HepG2 (cell line): ENCODE data around the gene STAT6. TPM values are rescaled to one million over a fixed set of nuclear protein-coding genes. Genes with fewer than 3 reads are reported as not detected.

Source experiments
- ATF7 ChIP-seq, 2 experiments: fragments of 450-650 bp in 1 of 2; sonication (generic) in 1 of 2; formaldehyde crosslinking in 1 of 2; IDR thresholded peaks; 2 replicates each; pipeline versions ENCODE4 v1.4.0 to v1.6.1; 2016 to 2020; ENCODE audit warnings: antibody characterized with exemption in 1 of 2, mild to moderate bottlenecking in 1 of 2, missing genetic modification reagents in 1 of 2
- ELF3 ChIP-seq: IDR thresholded peaks from 2 replicates; pipeline ENCODE4 v1.6.1; 2016; ENCODE audit warnings: missing genetic modification reagents, missing compliant biosample characterization
- HMG20A ChIP-seq: IDR thresholded peaks from 2 replicates; pipeline ENCODE4 v1.6.1; 2016; ENCODE audit warnings: borderline replicate concordance
- IRF2 ChIP-seq: IDR thresholded peaks from 2 replicates; pipeline ENCODE4 v1.6.1; 2018; ENCODE audit warnings: missing genetic modification reagents, missing compliant biosample characterization
- RXRB ChIP-seq: IDR thresholded peaks from 2 replicates; pipeline ENCODE4 v1.6.1; 2016; ENCODE audit warnings: borderline replicate concordance, missing genetic modification reagents, missing compliant biosample characterization
- SALL1 ChIP-seq: sonication (generic); formaldehyde crosslinking; IDR thresholded peaks from 2 replicates; pipeline ENCODE4 v1.8.0; 2022; ENCODE audit warnings: mild to moderate bottlenecking, missing genetic modification reagents
- SOX5 ChIP-seq: IDR thresholded peaks from 2 replicates; pipeline ENCODE4 v1.6.1; 2016; ENCODE audit warnings: borderline replicate concordance
- SOX6 ChIP-seq, 2 experiments: fragments of 450-650 bp in 1 of 2; sonication (generic) in 1 of 2; formaldehyde crosslinking in 1 of 2; IDR thresholded peaks; 2 replicates each; pipeline versions ENCODE4 v1.4.0 to v1.6.1; 2017 to 2020; ENCODE audit warnings: antibody characterized with exemption in 1 of 2, mild to moderate bottlenecking in 1 of 2, missing genetic modification reagents in 1 of 2
- ZKSCAN5 ChIP-seq: sonication (generic); formaldehyde crosslinking; IDR thresholded peaks from 2 replicates; pipeline ENCODE4 v1.5.1; 2020; ENCODE audit warnings: mild to moderate bottlenecking, missing genetic modification reagents
- ZNF414 ChIP-seq: sonication (generic); formaldehyde crosslinking; IDR thresholded peaks from 2 replicates; pipeline ENCODE4 v1.5.0; 2020; ENCODE audit warnings: missing genetic modification reagents
- ZNF720 ChIP-seq: sonication (generic); formaldehyde crosslinking; IDR thresholded peaks from 2 replicates; pipeline ENCODE4 v1.4.0; 2020; ENCODE audit warnings: missing genetic modification reagents
- polyA plus RNA-seq, 8 experiments: library from polyadenylated mRNA; depleted of rRNA in 3 of 8; stranded (reverse) in 7 of 8; unstranded in 1 of 8; fragments of >200 nt; fragmentation: Illumina TruSeq in 4 of 8; extraction: Trizol in 4 of 8; gene quantifications; 2 replicates each; pipeline versions ENCODE4 v1.2.1 to v1.2.3, GENCODE V29; 2011 to 2016; ENCODE audit warnings: low read depth in 4 of 8, missing spikeins in 1 of 8, mixed read lengths in 1 of 8; ENCODE audit not compliant: insufficient read depth in 1 of 8
- total RNA-seq, 5 experiments: library from RNA; depleted of rRNA; stranded (reverse); fragments of >200 nt; fragmentation: Illumina TruSeq; extraction: Trizol; gene quantifications; 2 replicates each; pipeline ENCODE4 v1.2.3, GENCODE V29; 2016; ENCODE audit warnings: low read depth in 1 of 5
- TF ChIP-seq, protein P1 (sequence below): sonication (generic); formaldehyde crosslinking; IDR thresholded peaks from 2 replicates; pipeline ENCODE4 v1.9.0; 2022; ENCODE audit warnings: missing genetic modification reagents, mild to moderate bottlenecking, borderline replicate concordance
- TF ChIP-seq, protein P2 (sequence below): IDR thresholded peaks from 2 replicates; pipeline ENCODE4 v1.6.1; 2012; ENCODE audit warnings: inconsistent platforms
- TF ChIP-seq, protein P3 (sequence below): sonication (generic); formaldehyde crosslinking; IDR thresholded peaks from 2 replicates; pipeline ENCODE4 v1.4.0; 2020; ENCODE audit warnings: missing genetic modification reagents, borderline replicate concordance
- TF ChIP-seq, protein P4 (sequence below): sonication (generic); formaldehyde crosslinking; IDR thresholded peaks from 2 replicates; pipeline ENCODE4 v1.9.0; 2021; ENCODE audit warnings: mild to moderate bottlenecking, missing genetic modification reagents

Gene STAT6
- total and polyA plus RNA-seq, 2 of the 13 experiments (the other 11 are each of a cell fraction or from before 2014, with no cell fraction given): 28.0 to 62.2 TPM

DNA sequence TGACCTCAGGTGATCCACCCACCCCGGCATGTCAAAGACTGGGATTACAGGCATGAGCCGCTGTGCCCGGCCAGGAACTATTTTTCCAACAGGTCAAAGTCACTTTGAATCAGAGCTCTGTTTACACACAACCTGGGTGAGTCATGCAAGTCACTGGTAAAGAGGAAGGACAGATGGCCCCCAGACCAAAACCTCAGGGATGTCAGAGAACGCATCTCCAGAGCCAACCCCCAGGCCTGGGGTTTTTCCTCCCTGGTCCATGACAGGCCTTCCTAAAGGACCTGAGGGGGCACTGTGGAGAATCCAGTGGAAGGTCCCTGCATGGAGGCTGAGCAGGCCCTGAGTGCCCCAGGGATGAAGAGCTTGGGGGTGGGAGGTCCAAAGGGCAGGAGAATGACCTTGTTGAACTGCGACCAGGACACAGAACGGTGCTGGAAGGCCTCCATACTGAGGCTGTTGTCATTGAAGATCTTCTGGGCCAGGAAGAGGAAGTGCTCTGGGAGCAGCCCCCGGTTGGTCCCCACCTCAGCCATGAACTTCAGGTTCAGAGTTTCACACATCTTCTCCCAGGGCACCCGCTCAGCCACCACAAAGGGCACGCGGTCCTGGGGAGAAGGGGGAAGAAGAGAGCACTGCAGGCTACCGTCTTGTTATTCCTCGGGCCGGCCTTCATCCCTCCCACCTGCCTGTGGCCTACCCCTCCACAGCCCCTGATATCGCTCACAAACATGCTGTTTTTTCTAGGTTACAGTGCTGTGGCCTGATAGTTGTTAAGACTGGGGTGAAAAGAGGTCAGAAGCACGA, 9.1 kb downstream of the STAT6 start (continued):
- TF ChIP-seq, protein P1, sequence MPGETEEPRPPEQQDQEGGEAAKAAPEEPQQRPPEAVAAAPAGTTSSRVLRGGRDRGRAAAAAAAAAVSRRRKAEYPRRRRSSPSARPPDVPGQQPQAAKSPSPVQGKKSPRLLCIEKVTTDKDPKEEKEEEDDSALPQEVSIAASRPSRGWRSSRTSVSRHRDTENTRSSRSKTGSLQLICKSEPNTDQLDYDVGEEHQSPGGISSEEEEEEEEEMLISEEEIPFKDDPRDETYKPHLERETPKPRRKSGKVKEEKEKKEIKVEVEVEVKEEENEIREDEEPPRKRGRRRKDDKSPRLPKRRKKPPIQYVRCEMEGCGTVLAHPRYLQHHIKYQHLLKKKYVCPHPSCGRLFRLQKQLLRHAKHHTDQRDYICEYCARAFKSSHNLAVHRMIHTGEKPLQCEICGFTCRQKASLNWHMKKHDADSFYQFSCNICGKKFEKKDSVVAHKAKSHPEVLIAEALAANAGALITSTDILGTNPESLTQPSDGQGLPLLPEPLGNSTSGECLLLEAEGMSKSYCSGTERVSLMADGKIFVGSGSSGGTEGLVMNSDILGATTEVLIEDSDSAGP (CRISPR knock-in tag): peak; percentile 84; the same call in 1 of the 2 replicates
- TF ChIP-seq SOX6 (IDR thresholded peaks at IDR 0.05) (no peak), SOX6 (CRISPR knock-in tag; IDR thresholded peaks at IDR 0.05) (peak; percentile 89), RXRB (CRISPR knock-in tag) (peak; percentile 73; the same call in 1 of the 2 replicates), ZNF414 (no peak; the same call in 1 of the 2 replicates), ATF7 (IDR thresholded peaks at IDR 0.05) (0 out of 2 replicates have a peak, but pooled peaks have one; percentile 25), ATF7 (CRISPR knock-in tag; IDR thresholded peaks at IDR 0.05) (peak; percentile 77), ELF3 (CRISPR knock-in tag) (peak; percentile 95), ZNF720 (CRISPR knock-in tag) (no peak), SOX5 (peak; percentile 63; the same call in 1 of the 2 replicates), HMG20A (CRISPR knock-in tag) (peak; percentile 94), SALL1 (CRISPR knock-in tag) (peak; percentile 74), IRF2 (CRISPR knock-in tag) (peak; percentile 58), ZKSCAN5 (CRISPR knock-in tag) (no peak)
- TF ChIP-seq, protein P2, sequence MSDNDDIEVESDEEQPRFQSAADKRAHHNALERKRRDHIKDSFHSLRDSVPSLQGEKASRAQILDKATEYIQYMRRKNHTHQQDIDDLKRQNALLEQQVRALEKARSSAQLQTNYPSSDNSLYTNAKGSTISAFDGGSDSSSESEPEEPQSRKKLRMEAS: peak; percentile 51
- TF ChIP-seq, protein P3, sequence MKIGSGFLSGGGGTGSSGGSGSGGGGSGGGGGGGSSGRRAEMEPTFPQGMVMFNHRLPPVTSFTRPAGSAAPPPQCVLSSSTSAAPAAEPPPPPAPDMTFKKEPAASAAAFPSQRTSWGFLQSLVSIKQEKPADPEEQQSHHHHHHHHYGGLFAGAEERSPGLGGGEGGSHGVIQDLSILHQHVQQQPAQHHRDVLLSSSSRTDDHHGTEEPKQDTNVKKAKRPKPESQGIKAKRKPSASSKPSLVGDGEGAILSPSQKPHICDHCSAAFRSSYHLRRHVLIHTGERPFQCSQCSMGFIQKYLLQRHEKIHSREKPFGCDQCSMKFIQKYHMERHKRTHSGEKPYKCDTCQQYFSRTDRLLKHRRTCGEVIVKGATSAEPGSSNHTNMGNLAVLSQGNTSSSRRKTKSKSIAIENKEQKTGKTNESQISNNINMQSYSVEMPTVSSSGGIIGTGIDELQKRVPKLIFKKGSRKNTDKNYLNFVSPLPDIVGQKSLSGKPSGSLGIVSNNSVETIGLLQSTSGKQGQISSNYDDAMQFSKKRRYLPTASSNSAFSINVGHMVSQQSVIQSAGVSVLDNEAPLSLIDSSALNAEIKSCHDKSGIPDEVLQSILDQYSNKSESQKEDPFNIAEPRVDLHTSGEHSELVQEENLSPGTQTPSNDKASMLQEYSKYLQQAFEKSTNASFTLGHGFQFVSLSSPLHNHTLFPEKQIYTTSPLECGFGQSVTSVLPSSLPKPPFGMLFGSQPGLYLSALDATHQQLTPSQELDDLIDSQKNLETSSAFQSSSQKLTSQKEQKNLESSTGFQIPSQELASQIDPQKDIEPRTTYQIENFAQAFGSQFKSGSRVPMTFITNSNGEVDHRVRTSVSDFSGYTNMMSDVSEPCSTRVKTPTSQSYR: peak; percentile 77; the same call in 1 of the 2 replicates
- TF ChIP-seq, protein P4, sequence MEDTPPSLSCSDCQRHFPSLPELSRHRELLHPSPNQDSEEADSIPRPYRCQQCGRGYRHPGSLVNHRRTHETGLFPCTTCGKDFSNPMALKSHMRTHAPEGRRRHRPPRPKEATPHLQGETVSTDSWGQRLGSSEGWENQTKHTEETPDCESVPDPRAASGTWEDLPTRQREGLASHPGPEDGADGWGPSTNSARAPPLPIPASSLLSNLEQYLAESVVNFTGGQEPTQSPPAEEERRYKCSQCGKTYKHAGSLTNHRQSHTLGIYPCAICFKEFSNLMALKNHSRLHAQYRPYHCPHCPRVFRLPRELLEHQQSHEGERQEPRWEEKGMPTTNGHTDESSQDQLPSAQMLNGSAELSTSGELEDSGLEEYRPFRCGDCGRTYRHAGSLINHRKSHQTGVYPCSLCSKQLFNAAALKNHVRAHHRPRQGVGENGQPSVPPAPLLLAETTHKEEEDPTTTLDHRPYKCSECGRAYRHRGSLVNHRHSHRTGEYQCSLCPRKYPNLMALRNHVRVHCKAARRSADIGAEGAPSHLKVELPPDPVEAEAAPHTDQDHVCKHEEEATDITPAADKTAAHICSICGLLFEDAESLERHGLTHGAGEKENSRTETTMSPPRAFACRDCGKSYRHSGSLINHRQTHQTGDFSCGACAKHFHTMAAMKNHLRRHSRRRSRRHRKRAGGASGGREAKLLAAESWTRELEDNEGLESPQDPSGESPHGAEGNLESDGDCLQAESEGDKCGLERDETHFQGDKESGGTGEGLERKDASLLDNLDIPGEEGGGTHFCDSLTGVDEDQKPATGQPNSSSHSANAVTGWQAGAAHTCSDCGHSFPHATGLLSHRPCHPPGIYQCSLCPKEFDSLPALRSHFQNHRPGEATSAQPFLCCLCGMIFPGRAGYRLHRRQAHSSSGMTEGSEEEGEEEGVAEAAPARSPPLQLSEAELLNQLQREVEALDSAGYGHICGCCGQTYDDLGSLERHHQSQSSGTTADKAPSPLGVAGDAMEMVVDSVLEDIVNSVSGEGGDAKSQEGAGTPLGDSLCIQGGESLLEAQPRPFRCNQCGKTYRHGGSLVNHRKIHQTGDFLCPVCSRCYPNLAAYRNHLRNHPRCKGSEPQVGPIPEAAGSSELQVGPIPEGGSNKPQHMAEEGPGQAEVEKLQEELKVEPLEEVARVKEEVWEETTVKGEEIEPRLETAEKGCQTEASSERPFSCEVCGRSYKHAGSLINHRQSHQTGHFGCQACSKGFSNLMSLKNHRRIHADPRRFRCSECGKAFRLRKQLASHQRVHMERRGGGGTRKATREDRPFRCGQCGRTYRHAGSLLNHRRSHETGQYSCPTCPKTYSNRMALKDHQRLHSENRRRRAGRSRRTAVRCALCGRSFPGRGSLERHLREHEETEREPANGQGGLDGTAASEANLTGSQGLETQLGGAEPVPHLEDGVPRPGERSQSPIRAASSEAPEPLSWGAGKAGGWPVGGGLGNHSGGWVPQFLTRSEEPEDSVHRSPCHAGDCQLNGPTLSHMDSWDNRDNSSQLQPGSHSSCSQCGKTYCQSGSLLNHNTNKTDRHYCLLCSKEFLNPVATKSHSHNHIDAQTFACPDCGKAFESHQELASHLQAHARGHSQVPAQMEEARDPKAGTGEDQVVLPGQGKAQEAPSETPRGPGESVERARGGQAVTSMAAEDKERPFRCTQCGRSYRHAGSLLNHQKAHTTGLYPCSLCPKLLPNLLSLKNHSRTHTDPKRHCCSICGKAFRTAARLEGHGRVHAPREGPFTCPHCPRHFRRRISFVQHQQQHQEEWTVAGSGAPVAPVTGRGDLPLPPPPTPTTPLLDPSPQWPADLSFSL (CRISPR knock-in tag): no peak
